Tibial nerve (tissue), 4 donors: Measurements from ENCODE around the gene EFHB. TPM values are rescaled to one million over a fixed set of nuclear protein-coding genes. Genes with fewer than 3 reads are reported as not detected.

Experiments used
- DNase-seq, 2 donors: peaks; one replicate each; pipeline ENCODE4 v3.0.0-alpha.2; 2019; ENCODE audit warnings: low spot score in 2 of 2
- H3K27ac ChIP-seq, 4 donors: fragments of 200-600 bp; sonication (generic) in 3 of 4; one replicate each; pipeline ENCODE4 v1.5.1; 2017 to 2019; ENCODE audit warnings: mild to moderate bottlenecking in 1 of 4
- H3K27me3 ChIP-seq, 2 donors: fragments of 200-600 bp; sonication (generic) in 1 of 2; one replicate each; pipeline versions ENCODE4 v1.5.1 to v1.6.0; 2017 to 2019
- H3K36me3 ChIP-seq, 3 donors: fragments of 200-600 bp; sonication (generic); one replicate each; pipeline ENCODE4 v1.5.1; 2018 to 2019
- H3K4me1 ChIP-seq, 4 donors: fragments of 200-600 bp; sonication (generic) in 3 of 4; one replicate each; pipeline ENCODE4 v1.5.1; 2017 to 2019
- H3K4me3 ChIP-seq, 4 donors: fragments of 200-600 bp; sonication (generic) in 3 of 4; one replicate each; pipeline ENCODE4 v1.5.1; 2017 to 2019; ENCODE audit warnings: mild to moderate bottlenecking in 1 of 4, moderate library complexity in 1 of 4
- H3K9me3 ChIP-seq, 4 donors: fragments of 200-600 bp; sonication (generic) in 3 of 4; one replicate each; pipeline ENCODE4 v1.5.1; 2017 to 2019
- CTCF ChIP-seq, 5 experiments: fragments of 200-600 bp in 3 of 5; fragments of 450-650 bp in 2 of 5; sonication (generic) in 3 of 5; IDR thresholded peaks; one replicate each; pipeline ENCODE4 v1.5.1; 2016 to 2019; ENCODE audit warnings: antibody characterized with exemption in 5 of 5, mild to moderate bottlenecking in 3 of 5, moderate library complexity in 2 of 5
- EP300 ChIP-seq, 2 donors: sonication (generic); formaldehyde crosslinking; IDR thresholded peaks; one replicate each; pipeline ENCODE4 v1.6.1; 2017; ENCODE audit warnings: antibody characterized with exemption in 2 of 2, mild to moderate bottlenecking in 1 of 2
- POLR2A ChIP-seq, 2 donors: fragments of 450-650 bp; IDR thresholded peaks; one replicate each; pipeline ENCODE4 v1.6.1; 2017; ENCODE audit warnings: antibody characterized with exemption in 2 of 2, mild to moderate bottlenecking in 2 of 2, moderate library complexity in 2 of 2
- WGBS, 2 donors: methylation state at CpG; one replicate each; pipeline ENCODE4 v1.1.5; 2018; 5-methylcytosine and 5-hydroxymethylcytosine counted together
- total RNA-seq, 4 donors: library from RNA; depleted of rRNA; stranded (reverse); fragments of >200 nt; gene quantifications; one replicate each; pipeline ENCODE4 v1.1.0, GENCODE V29; 2016

Gene EFHB
- total RNA-seq: 1 to 10 TPM in 3 of 4 donors, under 1 TPM in 1; 0.63 to 4.4 (median 1.8) TPM

- Histone ChIP-seq H3K36me3 (no peaks in the 10 kb centered on the region), H3K27ac (no peak within 1 kb of the TSS), H3K4me1 (no peaks in the 10 kb centered on the region), H3K4me3 (no peak within 1 kb of the TSS), H3K9me3 (no peaks in the 10 kb centered on the region), H3K27me3 (no peaks in the 10 kb centered on the region)
- no peak for DNase-seq
- TF ChIP-seq CTCF (IDR thresholded peaks at IDR 0.05): no peak
- no peak for TF ChIP-seq EP300 (IDR thresholded peaks at IDR 0.05)
- TF ChIP-seq POLR2A (IDR thresholded peaks at IDR 0.05): no peak
- 47 to 50% methylated on average over 5 of the region's 5 CpGs for WGBS, 2 donors
These were observed at the start of gene EFHB for GRCh38 chr3:19934098-19934566. EFHB (minus strand) TSS chr3:19934217; CDS start chr3:19934018, 199 bp downstream.

- peaks cover 0 to 18% (median 0%) of the 10 kb centered on the region in 4 donors for H3K4me1 ChIP-seq
- no peak for DNase-seq
- H3K9me3 ChIP-seq: no peaks in the 10 kb centered on the region
- H3K4me3 ChIP-seq: no peak overlapping the region
- no peak for TF ChIP-seq POLR2A (IDR thresholded peaks at IDR 0.05)
- no peak for TF ChIP-seq CTCF (IDR thresholded peaks at IDR 0.05)
- no peak for TF ChIP-seq EP300 (IDR thresholded peaks at IDR 0.05)
- no peaks in the 10 kb centered on the region for H3K27me3 ChIP-seq
- H3K27ac ChIP-seq: no peak overlapping the region
- H3K36me3 ChIP-seq: peaks cover 0 to 29% (median 0%) of the 10 kb centered on the region in 3 donors
- WGBS, 2 donors: 28% methylated on average over 3 of the region's 3 CpGs
These were observed 38.0 kb upstream of the EFHB start for GRCh38 chr3:19972054-19972453.

- Histone ChIP-seq H3K4me3 (no peak overlapping the region), H3K27me3 (no peaks in the 10 kb centered on the region), H3K9me3 (no peaks in the 10 kb centered on the region), H3K27ac (no peak overlapping the region), H3K4me1 (peaks cover 0 to 29% (median 0%) of the 10 kb centered on the region in 4 donors), H3K36me3 (peaks cover 0 to 13% (median 0%) of the 10 kb centered on the region in 3 donors)
- TF ChIP-seq CTCF (IDR thresholded peaks at IDR 0.05): no peak
- no peak for TF ChIP-seq EP300 (IDR thresholded peaks at IDR 0.05)
- no peak for TF ChIP-seq POLR2A (IDR thresholded peaks at IDR 0.05)
- 91 to 92% methylated on average over 8 of the region's 8 CpGs for WGBS, 2 donors
- DNase-seq: no peak
These were observed 36.3 kb upstream of the EFHB start for GRCh38 chr3:19970327-19970726.

- Histone ChIP-seq H3K27me3 (no peaks in the 10 kb centered on the region), H3K27ac (no peak overlapping the region), H3K4me3 (no peak overlapping the region), H3K9me3 (no peaks in the 10 kb centered on the region), H3K4me1 (peaks cover 0 to 30% (median 0%) of the 10 kb centered on the region in 4 donors), H3K36me3 (peaks cover 0 to 8% (median 0%) of the 10 kb centered on the region in 3 donors)
- TF ChIP-seq EP300 (IDR thresholded peaks at IDR 0.05) (no peak), POLR2A (IDR thresholded peaks at IDR 0.05) (no peak), CTCF (IDR thresholded peaks at IDR 0.05) (no peak)
- WGBS, 2 donors: 89 to 90% methylated on average over 4 of the region's 4 CpGs
- DNase-seq: no peak
These were observed 33.8 kb upstream of the EFHB start for GRCh38 chr3:19967812-19968211.

GRCh38 chr3:19967208-19967607 is 33.2 kb upstream of the EFHB start:
- TF ChIP-seq EP300 (IDR thresholded peaks at IDR 0.05) (no peak), POLR2A (IDR thresholded peaks at IDR 0.05) (no peak), CTCF (IDR thresholded peaks at IDR 0.05) (no peak)
- DNase-seq: no peak
- Histone ChIP-seq H3K36me3 (peaks cover 0 to 8% (median 0%) of the 10 kb centered on the region in 3 donors), H3K27me3 (no peaks in the 10 kb centered on the region), H3K9me3 (no peaks in the 10 kb centered on the region), H3K27ac (no peak overlapping the region), H3K4me1 (peaks cover 0 to 32% (median 0%) of the 10 kb centered on the region in 4 donors), H3K4me3 (no peak overlapping the region)
- WGBS, 2 donors: 85 to 87% methylated on average over 6 of the region's 6 CpGs
